Keratinocyte (primary cell): ENCODE results near the gene NCAPD3. TPM values are rescaled to one million over a fixed set of nuclear protein-coding genes. Genes with fewer than 3 reads are reported as not detected.
A peak's percentile ranks its signal among the peaks of the same experiment; 100 is the strongest.

Source experiments
- DNase-seq: peaks from one replicate; pipeline ENCODE4 v3.0.0-alpha.2; 2011; ENCODE audit warnings: low read depth, missing footprints, low spot score
- FAIRE-seq: peaks from 2 replicates; lab custom pipeline; 2011; peaks lifted over from hg19 to GRCh38; lab: Jason Lieb, UNC
- H2AFZ ChIP-seq: 2 replicates; pipeline ENCODE4 v1.6.0; 2012; ENCODE audit warnings: low read length, control low read depth, inconsistent platforms; ENCODE audit not compliant: control insufficient read depth
- H3K27ac ChIP-seq: 2 replicates; pipeline ENCODE4 v1.5.1; 2011; ENCODE audit warnings: low read length; ENCODE audit not compliant: control insufficient read depth, insufficient read depth
- H3K27me3 ChIP-seq: 3 replicates; pipeline ENCODE4 v1.6.0; 2011; ENCODE audit warnings: low read length; ENCODE audit not compliant: control insufficient read depth, insufficient read depth; ENCODE audit errors: extremely low read depth
- H3K36me3 ChIP-seq, 2 experiments: 2 replicates in 1 of 2; 3 replicates in 1 of 2; pipeline ENCODE4 v1.5.1; 2011; ENCODE audit warnings: low read length in 2 of 2, mild to moderate bottlenecking in 1 of 2; ENCODE audit not compliant: control insufficient read depth in 2 of 2, insufficient read depth in 2 of 2; ENCODE audit errors: extremely low read depth in 1 of 2
- H3K4me1 ChIP-seq: 3 replicates; pipeline ENCODE4 v1.5.1; 2011; ENCODE audit warnings: low read length; ENCODE audit not compliant: control insufficient read depth, insufficient read depth; ENCODE audit errors: extremely low read depth
- H3K4me2 ChIP-seq: 3 replicates; pipeline ENCODE4 v1.6.0; 2011; ENCODE audit warnings: low read depth, low read length; ENCODE audit not compliant: control insufficient read depth, insufficient read depth; ENCODE audit errors: extremely low read depth
- H3K4me3 ChIP-seq, 3 experiments: fragments of 200-600 bp in 1 of 3; sonication (generic) in 1 of 3; 2 replicates in 2 of 3; 3 replicates in 1 of 3; pipeline ENCODE4 v1.5.1; 2011 to 2016; ENCODE audit warnings: low read length in 3 of 3, mild to moderate bottlenecking in 3 of 3, control low read depth in 2 of 3, inconsistent platforms in 1 of 3, low read depth in 1 of 3, mixed read lengths in 1 of 3, mixed run types in 1 of 3, moderate library complexity in 1 of 3; ENCODE audit not compliant: control insufficient read depth in 2 of 3, insufficient read depth in 2 of 3; ENCODE audit errors: extremely low read depth in 1 of 3
- H3K79me2 ChIP-seq: 2 replicates; pipeline ENCODE4 v1.6.0; 2012; ENCODE audit warnings: low read length; ENCODE audit not compliant: control insufficient read depth, insufficient read depth
- H3K9ac ChIP-seq: 3 replicates; pipeline ENCODE4 v1.6.0; 2011; ENCODE audit warnings: low read length; ENCODE audit not compliant: control insufficient read depth, insufficient read depth; ENCODE audit errors: extremely low read depth
- H3K9me1 ChIP-seq: 3 replicates; pipeline ENCODE4 v1.6.0; 2011; ENCODE audit warnings: low read length; ENCODE audit not compliant: control insufficient read depth, insufficient read depth; ENCODE audit errors: extremely low read depth
- H3K9me3 ChIP-seq: 2 replicates; pipeline ENCODE4 v1.5.1; 2012; ENCODE audit warnings: low read depth, low read length; ENCODE audit not compliant: control insufficient read depth
- H4K20me1 ChIP-seq: 3 replicates; pipeline ENCODE4 v1.6.0; 2011; ENCODE audit warnings: low read length; ENCODE audit not compliant: control insufficient read depth, insufficient read depth; ENCODE audit errors: extremely low read depth
- EZH2 ChIP-seq: IDR thresholded peaks from one replicate; pipeline ENCODE4 v1.6.1; 2012; ENCODE audit warnings: inconsistent platforms, mild to moderate bottlenecking, low read length, moderate library complexity
- dilution Hi-C: fragments of 300-500 bp; cut with MboI; formaldehyde crosslinking; loops from one replicate; pipeline ENCODE4 v1.7.0; 2020; ENCODE audit warnings: low sequenced_read_pairs; ENCODE audit not compliant: extremely low pct_ligation_motif_present
- polyA plus RNA-seq, 5 experiments: library from polyadenylated mRNA; depleted of rRNA in 3 of 5; stranded (reverse) in 3 of 5; stranded (forward) in 1 of 5; unstranded in 1 of 5; fragments of >200 nt; gene quantifications; 1 replicate in 1 of 5; 2 replicates in 3 of 5; 3 replicates in 1 of 5; pipeline versions ENCODE4 v1.2.1 to v1.2.3, GENCODE V29; 2011 to 2012; ENCODE audit warnings: missing spikeins in 2 of 5, low read depth in 1 of 5, low replicate concordance in 1 of 5
- TF ChIP-seq, protein P1 (sequence below), 3 experiments: IDR thresholded peaks in 1 of 3; conservative IDR thresholded peaks in 1 of 3; optimal IDR thresholded peaks in 1 of 3; 2 replicates in 2 of 3; 3 replicates in 1 of 3; pipeline versions ENCODE3 to v1.5.1; 2011; ENCODE audit warnings: low read length in 3 of 3, mild to moderate bottlenecking in 3 of 3, moderate library complexity in 2 of 3, control low read depth in 1 of 3, inconsistent platforms in 1 of 3; ENCODE audit not compliant: insufficient read depth in 2 of 3; ENCODE audit errors: extremely low read depth in 1 of 3

Gene NCAPD3
- polyA plus RNA-seq, 1 donor (not counting 4 experiments of a cell fraction or from before 2014, with no cell fraction given) = 23.0 TPM

DNA sequence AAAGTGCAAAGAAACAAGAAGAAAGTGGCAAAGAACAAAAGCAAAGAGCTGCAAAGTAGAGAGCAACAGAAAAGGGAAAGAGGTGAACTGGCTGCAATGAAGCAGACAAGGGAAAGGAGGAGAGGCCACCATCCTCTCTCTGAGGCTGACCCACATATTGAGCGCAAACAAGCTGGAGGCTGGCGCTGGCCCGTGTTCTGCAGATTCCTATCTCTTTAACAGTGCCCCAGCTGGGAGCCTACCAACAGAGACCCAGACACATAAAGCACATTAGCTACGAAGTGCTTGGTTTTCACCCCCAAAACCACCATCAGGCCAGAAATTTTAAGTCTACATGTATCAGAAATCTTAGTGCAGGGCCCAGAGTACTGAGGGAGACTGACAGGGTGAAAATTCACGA, 17.6 kb downstream of the NCAPD3 start:
- no peak for FAIRE-seq
- Histone ChIP-seq H3K4me1 (peaks cover 16% of the 10 kb centered on the region), H3K27ac (peak overlapping the region; percentile 1), H3K36me3 (peaks cover 0 to 28% of the 10 kb centered on the region in 2 experiments), H3K27me3 (no peaks in the 10 kb centered on the region), H3K4me3 (peak overlapping the region in 1 of 3 experiments; percentile 7), H3K9ac (no peak overlapping the region), H3K79me2 (peaks cover 4% of the 10 kb centered on the region), H3K9me1 (no peaks in the 10 kb centered on the region), H3K4me2 (peak overlapping the region; percentile 56), H4K20me1 (no peaks in the 10 kb centered on the region), H3K9me3 (no peaks in the 10 kb centered on the region), H2AFZ (peak overlapping the region; percentile 0)
- TF ChIP-seq, protein P1, sequence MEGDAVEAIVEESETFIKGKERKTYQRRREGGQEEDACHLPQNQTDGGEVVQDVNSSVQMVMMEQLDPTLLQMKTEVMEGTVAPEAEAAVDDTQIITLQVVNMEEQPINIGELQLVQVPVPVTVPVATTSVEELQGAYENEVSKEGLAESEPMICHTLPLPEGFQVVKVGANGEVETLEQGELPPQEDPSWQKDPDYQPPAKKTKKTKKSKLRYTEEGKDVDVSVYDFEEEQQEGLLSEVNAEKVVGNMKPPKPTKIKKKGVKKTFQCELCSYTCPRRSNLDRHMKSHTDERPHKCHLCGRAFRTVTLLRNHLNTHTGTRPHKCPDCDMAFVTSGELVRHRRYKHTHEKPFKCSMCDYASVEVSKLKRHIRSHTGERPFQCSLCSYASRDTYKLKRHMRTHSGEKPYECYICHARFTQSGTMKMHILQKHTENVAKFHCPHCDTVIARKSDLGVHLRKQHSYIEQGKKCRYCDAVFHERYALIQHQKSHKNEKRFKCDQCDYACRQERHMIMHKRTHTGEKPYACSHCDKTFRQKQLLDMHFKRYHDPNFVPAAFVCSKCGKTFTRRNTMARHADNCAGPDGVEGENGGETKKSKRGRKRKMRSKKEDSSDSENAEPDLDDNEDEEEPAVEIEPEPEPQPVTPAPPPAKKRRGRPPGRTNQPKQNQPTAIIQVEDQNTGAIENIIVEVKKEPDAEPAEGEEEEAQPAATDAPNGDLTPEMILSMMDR (optimal IDR thresholded peaks at IDR 0.05 in 1 of 3, IDR thresholded peaks at IDR 0.05 in 1 of 3, conservative IDR thresholded peaks at IDR 0.05 in 1 of 3; ENCODE audit: extremely low read depth in 1 of 3, insufficient read depth in 2 of 3, low read length in 3 of 3) = no peak
- TF ChIP-seq EZH2 = no peak
- dilution Hi-C loops = no loop called here
- DNase-seq = no peak

DNA sequence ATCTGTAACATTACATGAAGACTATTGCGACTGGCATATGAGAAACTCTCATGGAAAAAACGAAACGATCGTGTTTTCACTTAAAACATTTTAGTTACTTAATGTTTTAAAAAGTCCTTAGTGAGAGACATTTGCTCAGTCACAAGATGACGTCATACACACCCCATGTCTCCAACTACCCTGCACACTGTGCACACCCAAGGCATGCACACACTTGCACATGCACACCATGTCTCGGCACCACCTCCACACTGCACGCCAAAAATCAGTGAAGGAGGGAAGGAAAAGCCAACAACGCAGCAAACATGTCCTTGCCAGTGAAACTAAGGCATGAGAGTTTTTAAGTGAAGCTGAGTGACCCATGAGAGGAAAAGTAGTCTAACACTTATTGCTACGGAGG, 18.0 kb downstream of the NCAPD3 start:
- Histone ChIP-seq H3K4me1 (peaks cover 16% of the 10 kb centered on the region), H3K79me2 (no peaks in the 10 kb centered on the region), H4K20me1 (no peaks in the 10 kb centered on the region), H3K27ac (peak overlapping the region; percentile 1), H3K4me2 (peak overlapping the region; percentile 56), H3K4me3 (no peak overlapping the region), H3K27me3 (no peaks in the 10 kb centered on the region), H3K9me3 (no peaks in the 10 kb centered on the region), H2AFZ (peak overlapping the region; percentile 59), H3K9me1 (no peaks in the 10 kb centered on the region), H3K9ac (no peak overlapping the region), H3K36me3 (peaks cover 0 to 28% of the 10 kb centered on the region in 2 experiments)
- DNase-seq (peak; percentile 13), FAIRE-seq (peak; percentile 80)
- dilution Hi-C loops = no loop called here
- TF ChIP-seq EZH2 = no peak
- TF ChIP-seq, protein P1 (optimal IDR thresholded peaks at IDR 0.05 in 1 of 3, IDR thresholded peaks at IDR 0.05 in 1 of 3, conservative IDR thresholded peaks at IDR 0.05 in 1 of 3; ENCODE audit: extremely low read depth in 1 of 3, insufficient read depth in 2 of 3, low read length in 3 of 3) = no peak
